ENCODE results near the gene IFT122. TPM values are rescaled to one million over a fixed set of nuclear protein-coding genes. Genes with fewer than 3 reads are reported as not detected.
"Not testable (repeated sequence)": the region's sequence is repeated elsewhere in the genome, so short reads cannot be mapped to it uniquely, and the experiment has no call there.

Gene IFT122
- total and polyA plus RNA-seq, 3 experiments from 2014 or later: 4.3 to 16.5 (median 16.4) TPM

GRCh38 chr3:129410971-129411370 lies 29.1 kb upstream of the IFT122 start:
- no peak overlapping the region for H3K4me3 Mint-ChIP-seq
- Histone ChIP-seq H3K4me3 (ENCODE audit: low read length) (no peak overlapping the region), H3K36me3 (ENCODE audit: insufficient read depth, low read length) (no peaks in the 10 kb centered on the region), H3K4me1 (ENCODE audit: insufficient read depth, low read length) (no peaks in the 10 kb centered on the region), H3K9me3 (ENCODE audit: low read length) (no peaks in the 10 kb centered on the region), H3K27ac (ENCODE audit: low read depth, low read length) (no peak overlapping the region), H3K27me3 (ENCODE audit: insufficient read depth, low read length, poor library complexity, severe bottlenecking) (no peaks in the 10 kb centered on the region)
- ChIA-PET CTCF (no interaction called here), POLR2A (interaction anchor here (1.3 kb wide), 1 partner anchor 11 kb away, joined by 3 read pairs; no protein-coding TSS in a partner anchor)
- no peak overlapping the region for H3K27ac Mint-ChIP-seq
- peaks cover 0 to 6% of the 10 kb centered on the region in 2 donors for H3K27me3 Mint-ChIP-seq
- DNase-seq: peak in 1 of 5 donors; percentile 25
- no peaks in the 10 kb centered on the region for H3K36me3 Mint-ChIP-seq
- no peaks in the 10 kb centered on the region for H3K4me1 Mint-ChIP-seq
- H3K9me3 Mint-ChIP-seq: no peaks in the 10 kb centered on the region

- H3K36me3 ChIP-seq (ENCODE audit: insufficient read depth, low read length): no peaks in the 10 kb centered on the region
- no peaks in the 10 kb centered on the region for H3K9me3 Mint-ChIP-seq
- no peak overlapping the region for H3K4me3 Mint-ChIP-seq
- DNase-seq: no peak
- ChIA-PET POLR2A (no interaction called here), CTCF (interaction anchor here (1.2 to 1.4 kb wide), 2 partner anchors 9 to 29 kb away, joined by 3 read pairs; no protein-coding TSS in a partner anchor)
- H3K9me3 ChIP-seq (ENCODE audit: low read length): no peaks in the 10 kb centered on the region
- H3K27ac ChIP-seq (ENCODE audit: low read depth, low read length): no peak overlapping the region
- no peaks in the 10 kb centered on the region for H3K27me3 ChIP-seq (ENCODE audit: insufficient read depth, low read length, poor library complexity, severe bottlenecking)
- H3K4me3 ChIP-seq (ENCODE audit: low read length): no peak overlapping the region
- no peaks in the 10 kb centered on the region for H3K36me3 Mint-ChIP-seq
- H3K4me1 Mint-ChIP-seq: no peaks in the 10 kb centered on the region
- no peak overlapping the region for H3K27ac Mint-ChIP-seq
- no peaks in the 10 kb centered on the region for H3K4me1 ChIP-seq (ENCODE audit: insufficient read depth, low read length)
- peaks cover 0 to 6% of the 10 kb centered on the region in 2 donors for H3K27me3 Mint-ChIP-seq
Measured at GRCh38 chr3:129412542-129413198, 27.4 kb upstream of the IFT122 start.

GRCh38 chr3:129413238-129413637 lies 26.8 kb upstream of the IFT122 start:
- H3K27ac Mint-ChIP-seq: peak overlapping the region in 1 of 8 donors; percentile 52
- H3K36me3 Mint-ChIP-seq; H3K27me3 ChIP-seq (ENCODE audit: insufficient read depth, low read length, poor library complexity, severe bottlenecking); H3K4me3 ChIP-seq (ENCODE audit: low read length); H3K36me3 ChIP-seq (ENCODE audit: insufficient read depth, low read length); H3K4me1 Mint-ChIP-seq; POLR2A ChIA-PET; H3K4me3 Mint-ChIP-seq; H3K27ac ChIP-seq (ENCODE audit: low read depth, low read length); H3K9me3 ChIP-seq (ENCODE audit: low read length); H3K4me1 ChIP-seq (ENCODE audit: insufficient read depth, low read length); H3K9me3 Mint-ChIP-seq; H3K27me3 Mint-ChIP-seq; DNase-seq: not testable (repeated sequence)
- CTCF ChIA-PET: interaction anchor here (1.2 kb wide), 1 partner anchor 30 kb away, joined by 3 read pairs; no protein-coding TSS in a partner anchor

GRCh38 chr3:129413687-129414506 lies 26.1 kb upstream of the IFT122 start:
- H3K27me3 Mint-ChIP-seq: peaks cover 0 to 6% of the 10 kb centered on the region in 2 donors
- H3K27ac ChIP-seq (ENCODE audit: low read depth, low read length): no peak overlapping the region
- no peaks in the 10 kb centered on the region for H3K9me3 ChIP-seq (ENCODE audit: low read length)
- no peaks in the 10 kb centered on the region for H3K4me1 ChIP-seq (ENCODE audit: insufficient read depth, low read length)
- ChIA-PET CTCF (interaction anchor here (1.2 to 1.4 kb wide), 2 partner anchors 14 to 30 kb away, joined by 3 read pairs; no protein-coding TSS in a partner anchor), POLR2A (no interaction called here)
- no peaks in the 10 kb centered on the region for H3K36me3 ChIP-seq (ENCODE audit: insufficient read depth, low read length)
- H3K27ac Mint-ChIP-seq: peak overlapping the region in 1 of 8 donors; percentile 52
- no peak overlapping the region for H3K4me3 ChIP-seq (ENCODE audit: low read length)
- DNase-seq: no peak
- no peaks in the 10 kb centered on the region for H3K9me3 Mint-ChIP-seq
- no peaks in the 10 kb centered on the region for H3K27me3 ChIP-seq (ENCODE audit: insufficient read depth, low read length, poor library complexity, severe bottlenecking)
- no peaks in the 10 kb centered on the region for H3K4me1 Mint-ChIP-seq
- H3K4me3 Mint-ChIP-seq: no peak overlapping the region
- no peaks in the 10 kb centered on the region for H3K36me3 Mint-ChIP-seq

- no peaks in the 10 kb centered on the region for H3K36me3 Mint-ChIP-seq
- Histone ChIP-seq H3K27me3 (ENCODE audit: insufficient read depth, low read length, poor library complexity, severe bottlenecking) (no peaks in the 10 kb centered on the region), H3K4me3 (ENCODE audit: low read length) (no peak overlapping the region), H3K4me1 (ENCODE audit: insufficient read depth, low read length) (no peaks in the 10 kb centered on the region), H3K9me3 (ENCODE audit: low read length) (no peaks in the 10 kb centered on the region), H3K36me3 (ENCODE audit: insufficient read depth, low read length) (no peaks in the 10 kb centered on the region), H3K27ac (ENCODE audit: low read depth, low read length) (no peak overlapping the region)
- POLR2A ChIA-PET: no interaction called here
- no peaks in the 10 kb centered on the region for H3K4me1 Mint-ChIP-seq
- H3K4me3 Mint-ChIP-seq: no peak overlapping the region
- H3K27ac Mint-ChIP-seq: no peak overlapping the region
- CTCF ChIA-PET: interaction anchor here (1.4 kb wide), 1 partner anchor 16 kb away, joined by 3 read pairs; no protein-coding TSS in a partner anchor
- peaks cover 0 to 6% of the 10 kb centered on the region in 2 donors for H3K27me3 Mint-ChIP-seq
- DNase-seq: no peak
- H3K9me3 Mint-ChIP-seq: no peaks in the 10 kb centered on the region
Measured at GRCh38 chr3:129415378-129415777, 24.6 kb upstream of the IFT122 start.

- H3K27me3 Mint-ChIP-seq: peaks cover 0 to 6% of the 10 kb centered on the region in 2 donors
Measured at GRCh38 chr3:129415830-129416229, 24.2 kb upstream of the IFT122 start.

GRCh38 chr3:129416415-129416814 lies 23.6 kb upstream of the IFT122 start:
- H3K4me3 Mint-ChIP-seq: no peak overlapping the region
- Histone ChIP-seq H3K27me3 (ENCODE audit: insufficient read depth, low read length, poor library complexity, severe bottlenecking) (no peaks in the 10 kb centered on the region), H3K27ac (ENCODE audit: low read depth, low read length) (no peak overlapping the region), H3K4me1 (ENCODE audit: insufficient read depth, low read length) (no peaks in the 10 kb centered on the region), H3K9me3 (ENCODE audit: low read length) (no peaks in the 10 kb centered on the region), H3K4me3 (ENCODE audit: low read length) (no peak overlapping the region), H3K36me3 (ENCODE audit: insufficient read depth, low read length) (no peaks in the 10 kb centered on the region)
- H3K4me1 Mint-ChIP-seq: no peaks in the 10 kb centered on the region
- no peaks in the 10 kb centered on the region for H3K9me3 Mint-ChIP-seq
- DNase-seq: no peak
- ChIA-PET POLR2A (no interaction called here), CTCF (no interaction called here)
- H3K36me3 Mint-ChIP-seq: no peaks in the 10 kb centered on the region
- peak overlapping the region in 1 of 8 donors; percentile 4 for H3K27ac Mint-ChIP-seq
- H3K27me3 Mint-ChIP-seq: peaks cover 0 to 6% of the 10 kb centered on the region in 2 donors

More at GRCh38 chr3:129415830-129416229, 24.2 kb upstream of the IFT122 start:
- no peak overlapping the region for H3K4me3 ChIP-seq (ENCODE audit: low read length)
- H3K27me3 ChIP-seq (ENCODE audit: insufficient read depth, low read length, poor library complexity, severe bottlenecking): no peaks in the 10 kb centered on the region
- ChIA-PET POLR2A (no interaction called here), CTCF (no interaction called here)
- H3K9me3 Mint-ChIP-seq: no peaks in the 10 kb centered on the region
- H3K36me3 Mint-ChIP-seq: no peaks in the 10 kb centered on the region
- H3K4me3 Mint-ChIP-seq: no peak overlapping the region
- H3K27ac ChIP-seq (ENCODE audit: low read depth, low read length): no peak overlapping the region
- H3K4me1 ChIP-seq (ENCODE audit: insufficient read depth, low read length): no peaks in the 10 kb centered on the region
- DNase-seq: no peak
- no peaks in the 10 kb centered on the region for H3K9me3 ChIP-seq (ENCODE audit: low read length)
- no peaks in the 10 kb centered on the region for H3K36me3 ChIP-seq (ENCODE audit: insufficient read depth, low read length)
- no peaks in the 10 kb centered on the region for H3K4me1 Mint-ChIP-seq
- no peak overlapping the region for H3K27ac Mint-ChIP-seq

GRCh38 chr3:129417326-129417725 lies 22.7 kb upstream of the IFT122 start:
- H3K36me3 ChIP-seq (ENCODE audit: insufficient read depth, low read length): no peaks in the 10 kb centered on the region
- Mint-ChIP-seq H3K4me1 (no peaks in the 10 kb centered on the region), H3K36me3 (no peaks in the 10 kb centered on the region), H3K27me3 (peaks cover 0 to 6% of the 10 kb centered on the region in 2 donors), H3K27ac (no peak overlapping the region), H3K9me3 (no peaks in the 10 kb centered on the region), H3K4me3 (no peak overlapping the region)
- no peak for DNase-seq
- no peak overlapping the region for H3K4me3 ChIP-seq (ENCODE audit: low read length)
- no peaks in the 10 kb centered on the region for H3K27me3 ChIP-seq (ENCODE audit: insufficient read depth, low read length, poor library complexity, severe bottlenecking)
- no peaks in the 10 kb centered on the region for H3K9me3 ChIP-seq (ENCODE audit: low read length)
- H3K27ac ChIP-seq (ENCODE audit: low read depth, low read length): no peak overlapping the region
- CTCF ChIA-PET: no interaction called here
- POLR2A ChIA-PET: no interaction called here
- H3K4me1 ChIP-seq (ENCODE audit: insufficient read depth, low read length): no peaks in the 10 kb centered on the region
